HCT116 (cell line): ENCODE results near the gene MT3. TPM values are rescaled to one million over a fixed set of nuclear protein-coding genes. Genes with fewer than 3 reads are reported as not detected.

Experiments used
- ATAC-seq: fragments of 200-7000 bp; cut with Tn5 transposase; 2 replicates; pipeline ENCODE4 v1.9.1; 2020; ENCODE audit warnings: mild to moderate bottlenecking, moderate library complexity
- BruUV-seq: library from RNA; stranded (reverse); fragments of 400-500 nt; replicated peaks from 2 replicates; lab custom pipeline; 2021; lab: Mats Ljungman, UMichigan
- CTCF ChIA-PET: fragments of 300-600 bp; sonication (Branson Sonifier 250); formaldehyde crosslinking; loops from one replicate; lab custom pipeline; 2021; ENCODE audit warnings: antibody characterized with exemption; lab: Charles Lee
- POLR2A ChIA-PET: fragments of 300-600, 350-600 bp; sonication (Branson Sonifier 250); formaldehyde crosslinking; loops from one replicate; lab custom pipeline; 2021; ENCODE audit warnings: antibody characterized with exemption; lab: Charles Lee
- RAD21 ChIA-PET, 2 experiments: fragments of 300-600 bp; sonication (Branson Sonifier 250); formaldehyde crosslinking; loops; one replicate each; lab custom pipeline; 2023; ENCODE audit warnings: low total read pairs in 2 of 2; ENCODE audit not compliant: uncharacterized antibody in 2 of 2, unreplicated experiment in 2 of 2, low non-redundant PET in 1 of 2; lab: Charles Lee
- DNase-seq: peaks from one replicate; pipeline ENCODE4 v3.0.0-alpha.2; 2010; ENCODE audit warnings: low read depth, low spot score
- H2AFZ ChIP-seq: fragments of 200-600 bp; shearing (Covaris generic), sonication (generic); 2 replicates; pipeline ENCODE4 v1.6.1; 2017; ENCODE audit warnings: low read depth, mixed run types, mixed read lengths, antibody characterized with exemption, low read length; ENCODE audit not compliant: poor library complexity, severe bottlenecking
- H3K27ac ChIP-seq: 2 replicates; pipeline ENCODE4 v1.5.1; 2012; ENCODE audit warnings: low read depth, low read length
- H3K27me3 ChIP-seq: fragments of 200-600 bp; sonication (generic); 2 replicates; pipeline ENCODE4 v1.6.1; 2016; ENCODE audit warnings: mixed run types, low read length, mixed read lengths; ENCODE audit not compliant: insufficient read depth
- H3K36me3 ChIP-seq, 2 experiments: fragments of 200-500 bp in 1 of 2; fragments of 200-600 bp in 1 of 2; sonication (Bioruptor generic) in 1 of 2; sonication (generic) in 1 of 2; 2 replicates each; pipeline versions ENCODE4 v1.5.1 to v1.6.1; 2014 to 2016; ENCODE audit warnings: low read length in 2 of 2, inconsistent platforms in 1 of 2, mixed read lengths in 1 of 2, mixed run types in 1 of 2; ENCODE audit not compliant: insufficient read depth in 2 of 2, control insufficient read depth in 1 of 2
- H3K4me1 ChIP-seq, 2 experiments: fragments of 200-600 bp in 1 of 2; sonication (generic) in 1 of 2; 2 replicates each; pipeline versions ENCODE4 v1.5.1 to v1.6.1; 2012 to 2017; ENCODE audit warnings: low read length in 2 of 2, inconsistent platforms in 1 of 2, mild to moderate bottlenecking in 1 of 2, mixed read lengths in 1 of 2, mixed run types in 1 of 2, moderate library complexity in 1 of 2; ENCODE audit not compliant: insufficient read depth in 2 of 2, control insufficient read depth in 1 of 2
- H3K4me2 ChIP-seq: fragments of 200-600 bp; sonication (generic); 2 replicates; pipeline ENCODE4 v1.6.1; 2017; ENCODE audit warnings: mixed run types, low read length, mixed read lengths
- H3K4me3 ChIP-seq, 2 experiments: fragments of 200-600 bp in 1 of 2; sonication (generic) in 1 of 2; replicated peaks in 1 of 2; 2 replicates each; pipeline ENCODE4 v1.5.1; 2011 to 2016; ENCODE audit warnings: low read length in 2 of 2, control low read depth in 1 of 2, low read depth in 1 of 2, mild to moderate bottlenecking in 1 of 2, mixed read lengths in 1 of 2, mixed run types in 1 of 2
- H3K79me2 ChIP-seq: fragments of 200-600 bp; sonication (generic); 2 replicates; pipeline ENCODE4 v1.6.1; 2017; ENCODE audit warnings: mild to moderate bottlenecking, mixed run types, low read length, moderate library complexity, mixed read lengths; ENCODE audit not compliant: insufficient read depth
- H3K9ac ChIP-seq: fragments of 200-600 bp; sonication (generic); 2 replicates; pipeline ENCODE4 v1.6.1; 2016; ENCODE audit warnings: low read length, mixed read lengths
- H3K9me2 ChIP-seq: fragments of 200-600 bp; sonication (generic), shearing (Covaris generic); 2 replicates; pipeline ENCODE4 v1.6.1; 2017; ENCODE audit warnings: mixed run types, mild to moderate bottlenecking, moderate library complexity; ENCODE audit not compliant: insufficient read depth
- H3K9me3 ChIP-seq, 2 experiments: fragments of 200-500 bp in 1 of 2; fragments of 200-600 bp in 1 of 2; sonication (Bioruptor generic) in 1 of 2; sonication (generic) in 1 of 2; 2 replicates each; pipeline ENCODE4 v1.6.1; 2014 to 2017; ENCODE audit warnings: low read length in 2 of 2, mixed read lengths in 2 of 2, inconsistent platforms in 1 of 2, low read depth in 1 of 2, mild to moderate bottlenecking in 1 of 2, mixed run types in 1 of 2, moderate library complexity in 1 of 2; ENCODE audit not compliant: control insufficient read depth in 1 of 2, insufficient read depth in 1 of 2
- H4K20me1 ChIP-seq: fragments of 200-600 bp; sonication (generic), shearing (Covaris generic); 2 replicates; pipeline ENCODE4 v1.6.1; 2017; ENCODE audit warnings: mixed run types, mild to moderate bottlenecking, moderate library complexity; ENCODE audit not compliant: insufficient read depth
- CBX3 ChIP-seq: IDR thresholded peaks from 2 replicates; pipeline ENCODE4 v1.6.1; 2012; ENCODE audit warnings: low read depth
- EGR1 ChIP-seq: IDR thresholded peaks from 2 replicates; pipeline ENCODE4 v1.6.1; 2012; ENCODE audit warnings: low read depth
- ELF1 ChIP-seq: IDR thresholded peaks from 2 replicates; pipeline ENCODE4 v1.6.1; 2012; ENCODE audit warnings: low read depth, borderline replicate concordance
- EZH2 ChIP-seq: fragments of 200-600 bp; sonication (generic); IDR thresholded peaks from 2 replicates; pipeline ENCODE4 v1.6.1; 2017; ENCODE audit warnings: antibody characterized with exemption, mixed run types
- EZH2phosphoT487 ChIP-seq: fragments of 200-600 bp; IDR thresholded peaks from 2 replicates; pipeline ENCODE4 v1.6.1; 2018; ENCODE audit warnings: antibody characterized with exemption, borderline replicate concordance
- FOSL1 ChIP-seq: IDR thresholded peaks from 2 replicates; pipeline ENCODE4 v1.6.1; 2012; ENCODE audit warnings: low read depth
- POLR2A ChIP-seq: IDR thresholded peaks from 2 replicates; pipeline ENCODE4 v1.7.0; 2011; ENCODE audit warnings: borderline replicate concordance; ENCODE audit not compliant: insufficient read depth, insufficient read length; ENCODE audit errors: extremely low read depth
- POLR2AphosphoS5 ChIP-seq: IDR thresholded peaks from 2 replicates; pipeline ENCODE4 v1.6.1; 2011; ENCODE audit warnings: mild to moderate bottlenecking, low read depth, low read length, moderate library complexity
- SIN3A ChIP-seq: IDR thresholded peaks from 2 replicates; pipeline ENCODE4 v1.6.1; 2012; ENCODE audit warnings: low read depth
- SRF ChIP-seq: IDR thresholded peaks from 2 replicates; pipeline ENCODE4 v1.6.1; 2012; ENCODE audit warnings: low read depth
- TCF7L2 ChIP-seq: IDR thresholded peaks from 2 replicates; pipeline ENCODE4 v1.7.0; 2011; ENCODE audit warnings: borderline replicate concordance, inconsistent platforms; ENCODE audit not compliant: insufficient read depth, insufficient read length; ENCODE audit errors: extremely low read depth
- ZFX ChIP-seq: fragments of 450-650 bp; IDR thresholded peaks from 2 replicates; pipeline ENCODE4 v1.6.1; 2017
- ZNF274 ChIP-seq: fragments of 200-500 bp; sonication (Bioruptor generic); IDR thresholded peaks from 2 replicates; pipeline ENCODE4 v1.6.1; 2014; ENCODE audit warnings: mild to moderate bottlenecking, low read depth, low read length, inconsistent platforms
- intact Hi-C: fragments of 100-400 bp; cut with micrococcal nuclease; formaldehyde crosslinking; loops from 2 replicates; pipeline ENCODE4 v1.10.0; 2022
- total RNA-seq: library from RNA; stranded (reverse); gene quantifications from one replicate; pipeline ENCODE4 v1.2.1, GENCODE V29; 2021; ENCODE audit not compliant: unreplicated experiment
- TF ChIP-seq, protein P1 (sequence below): IDR thresholded peaks from 2 replicates; pipeline ENCODE4 v1.6.1; 2012; ENCODE audit warnings: low read depth
- TF ChIP-seq, protein P2 (sequence below), 3 experiments: fragments of 200-600 bp in 1 of 3; sonication (generic) in 1 of 3; IDR thresholded peaks in 2 of 3; conservative IDR thresholded peaks in 1 of 3; 2 replicates each; pipeline ENCODE4 v1.5.1; 2012 to 2017; ENCODE audit warnings: low read depth in 2 of 3, low read length in 2 of 3, antibody characterized with exemption in 1 of 3, borderline replicate concordance in 1 of 3, control low read depth in 1 of 3, mild to moderate bottlenecking in 1 of 3, mixed read lengths in 1 of 3, mixed run types in 1 of 3, moderate library complexity in 1 of 3; ENCODE audit not compliant: insufficient read depth in 1 of 3
- TF ChIP-seq, protein P3 (sequence below): IDR thresholded peaks from 2 replicates; pipeline ENCODE4 v1.6.1; 2011; ENCODE audit warnings: mild to moderate bottlenecking, low read length, moderate library complexity; ENCODE audit not compliant: insufficient replicate concordance; ENCODE audit errors: extremely low read depth

Gene MT3
- total RNA-seq, 1 experiment from 2014 or later: not detected

DNA sequence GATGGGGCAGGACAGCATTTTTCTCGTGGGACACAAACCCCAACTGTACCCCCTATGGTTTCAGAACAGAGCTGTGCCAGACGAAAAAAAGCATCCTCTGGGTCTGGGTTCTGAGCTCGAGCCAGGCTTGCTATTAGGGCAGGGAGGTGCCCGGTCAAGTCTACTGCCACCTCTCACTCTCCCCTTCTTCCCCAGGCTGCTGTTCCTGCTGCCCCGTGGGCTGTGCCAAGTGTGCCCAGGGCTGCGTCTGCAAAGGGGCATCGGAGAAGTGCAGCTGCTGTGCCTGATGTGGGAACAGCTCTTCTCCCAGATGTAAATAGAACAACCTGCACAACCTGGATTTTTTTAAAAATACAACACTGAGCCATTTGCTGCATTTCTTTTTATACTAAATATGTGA, 37.4 kb downstream of the MT3 start:
- intact Hi-C loops: loop anchor here (2.0 to 5.0 kb wide), 2 partner anchors 50 to 56 kb away; partner anchors contain the start of gene MT1X

More for the DNA sequence above, 37.4 kb downstream of the MT3 start:
- no peak overlapping the region for H2AFZ ChIP-seq
- no peaks in the 10 kb centered on the region for H3K36me3 ChIP-seq
- DNase-seq: no peak
- TF ChIP-seq ZFX (no peak), ZNF274 (no peak), EZH2 (no peak), FOSL1 (no peak), SIN3A (no peak), CBX3 (no peak), EZH2phosphoT487 (no peak), POLR2A (no peak), TCF7L2 (no peak), SRF (no peak), EGR1 (no peak), ELF1 (no peak), POLR2AphosphoS5 (no peak)
- TF ChIP-seq, protein P1, sequence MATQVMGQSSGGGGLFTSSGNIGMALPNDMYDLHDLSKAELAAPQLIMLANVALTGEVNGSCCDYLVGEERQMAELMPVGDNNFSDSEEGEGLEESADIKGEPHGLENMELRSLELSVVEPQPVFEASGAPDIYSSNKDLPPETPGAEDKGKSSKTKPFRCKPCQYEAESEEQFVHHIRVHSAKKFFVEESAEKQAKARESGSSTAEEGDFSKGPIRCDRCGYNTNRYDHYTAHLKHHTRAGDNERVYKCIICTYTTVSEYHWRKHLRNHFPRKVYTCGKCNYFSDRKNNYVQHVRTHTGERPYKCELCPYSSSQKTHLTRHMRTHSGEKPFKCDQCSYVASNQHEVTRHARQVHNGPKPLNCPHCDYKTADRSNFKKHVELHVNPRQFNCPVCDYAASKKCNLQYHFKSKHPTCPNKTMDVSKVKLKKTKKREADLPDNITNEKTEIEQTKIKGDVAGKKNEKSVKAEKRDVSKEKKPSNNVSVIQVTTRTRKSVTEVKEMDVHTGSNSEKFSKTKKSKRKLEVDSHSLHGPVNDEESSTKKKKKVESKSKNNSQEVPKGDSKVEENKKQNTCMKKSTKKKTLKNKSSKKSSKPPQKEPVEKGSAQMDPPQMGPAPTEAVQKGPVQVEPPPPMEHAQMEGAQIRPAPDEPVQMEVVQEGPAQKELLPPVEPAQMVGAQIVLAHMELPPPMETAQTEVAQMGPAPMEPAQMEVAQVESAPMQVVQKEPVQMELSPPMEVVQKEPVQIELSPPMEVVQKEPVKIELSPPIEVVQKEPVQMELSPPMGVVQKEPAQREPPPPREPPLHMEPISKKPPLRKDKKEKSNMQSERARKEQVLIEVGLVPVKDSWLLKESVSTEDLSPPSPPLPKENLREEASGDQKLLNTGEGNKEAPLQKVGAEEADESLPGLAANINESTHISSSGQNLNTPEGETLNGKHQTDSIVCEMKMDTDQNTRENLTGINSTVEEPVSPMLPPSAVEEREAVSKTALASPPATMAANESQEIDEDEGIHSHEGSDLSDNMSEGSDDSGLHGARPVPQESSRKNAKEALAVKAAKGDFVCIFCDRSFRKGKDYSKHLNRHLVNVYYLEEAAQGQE: no peak
- TF ChIP-seq, protein P2, sequence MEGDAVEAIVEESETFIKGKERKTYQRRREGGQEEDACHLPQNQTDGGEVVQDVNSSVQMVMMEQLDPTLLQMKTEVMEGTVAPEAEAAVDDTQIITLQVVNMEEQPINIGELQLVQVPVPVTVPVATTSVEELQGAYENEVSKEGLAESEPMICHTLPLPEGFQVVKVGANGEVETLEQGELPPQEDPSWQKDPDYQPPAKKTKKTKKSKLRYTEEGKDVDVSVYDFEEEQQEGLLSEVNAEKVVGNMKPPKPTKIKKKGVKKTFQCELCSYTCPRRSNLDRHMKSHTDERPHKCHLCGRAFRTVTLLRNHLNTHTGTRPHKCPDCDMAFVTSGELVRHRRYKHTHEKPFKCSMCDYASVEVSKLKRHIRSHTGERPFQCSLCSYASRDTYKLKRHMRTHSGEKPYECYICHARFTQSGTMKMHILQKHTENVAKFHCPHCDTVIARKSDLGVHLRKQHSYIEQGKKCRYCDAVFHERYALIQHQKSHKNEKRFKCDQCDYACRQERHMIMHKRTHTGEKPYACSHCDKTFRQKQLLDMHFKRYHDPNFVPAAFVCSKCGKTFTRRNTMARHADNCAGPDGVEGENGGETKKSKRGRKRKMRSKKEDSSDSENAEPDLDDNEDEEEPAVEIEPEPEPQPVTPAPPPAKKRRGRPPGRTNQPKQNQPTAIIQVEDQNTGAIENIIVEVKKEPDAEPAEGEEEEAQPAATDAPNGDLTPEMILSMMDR (IDR thresholded peaks at IDR 0.05 in 2 of 3, conservative IDR thresholded peaks at IDR 0.05 in 1 of 3; ENCODE audit: borderline replicate concordance in 1 of 3, insufficient read depth in 1 of 3, low read depth in 2 of 3, low read length in 2 of 3): no peak
- TF ChIP-seq, protein P3, sequence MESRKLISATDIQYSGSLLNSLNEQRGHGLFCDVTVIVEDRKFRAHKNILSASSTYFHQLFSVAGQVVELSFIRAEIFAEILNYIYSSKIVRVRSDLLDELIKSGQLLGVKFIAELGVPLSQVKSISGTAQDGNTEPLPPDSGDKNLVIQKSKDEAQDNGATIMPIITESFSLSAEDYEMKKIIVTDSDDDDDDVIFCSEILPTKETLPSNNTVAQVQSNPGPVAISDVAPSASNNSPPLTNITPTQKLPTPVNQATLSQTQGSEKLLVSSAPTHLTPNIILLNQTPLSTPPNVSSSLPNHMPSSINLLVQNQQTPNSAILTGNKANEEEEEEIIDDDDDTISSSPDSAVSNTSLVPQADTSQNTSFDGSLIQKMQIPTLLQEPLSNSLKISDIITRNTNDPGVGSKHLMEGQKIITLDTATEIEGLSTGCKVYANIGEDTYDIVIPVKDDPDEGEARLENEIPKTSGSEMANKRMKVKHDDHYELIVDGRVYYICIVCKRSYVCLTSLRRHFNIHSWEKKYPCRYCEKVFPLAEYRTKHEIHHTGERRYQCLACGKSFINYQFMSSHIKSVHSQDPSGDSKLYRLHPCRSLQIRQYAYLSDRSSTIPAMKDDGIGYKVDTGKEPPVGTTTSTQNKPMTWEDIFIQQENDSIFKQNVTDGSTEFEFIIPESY: no peak
- POLR2A ChIA-PET: interaction anchor here (0.8 to 9.4 kb wide), 11 partner anchors 10 to 75 kb away, joined by 3 to 344 read pairs (median 8); partner anchors contain the start of genes MT1F and MT2A
- H4K20me1 ChIP-seq: no peaks in the 10 kb centered on the region
- BruUV-seq: no TSS peak
- H3K9me2 ChIP-seq: no peaks in the 10 kb centered on the region
- ATAC-seq: 0 out of 2 replicates have a peak, but pooled peaks have one; percentile 6
- H3K27me3 ChIP-seq: no peaks in the 10 kb centered on the region
- CTCF ChIA-PET: interaction anchor here (1.0 to 2.8 kb wide), 3 partner anchors 17 to 75 kb away, joined by 3 to 7 read pairs (median 4); partner anchors contain the start of gene MT2A
- H3K9ac ChIP-seq: peak overlapping the region; percentile 87
- H3K4me1 ChIP-seq: peaks cover 12 to 52% of the 10 kb centered on the region in 2 experiments
- H3K4me3 ChIP-seq: peak overlapping the region; percentile 66 to 72
- RAD21 ChIA-PET: interaction anchor here (0.6 to 2.7 kb wide), 4 partner anchors 20 to 75 kb away, joined by 3 to 7 read pairs (median 3); no protein-coding TSS in a partner anchor
- peak overlapping the region; percentile 97 for H3K27ac ChIP-seq
- H3K4me2 ChIP-seq: peak overlapping the region; percentile 88
- H3K9me3 ChIP-seq: no peaks in the 10 kb centered on the region
- peaks cover 12% of the 10 kb centered on the region for H3K79me2 ChIP-seq
